SK-N-SH (cell line): ENCODE measurements around the gene MCM3AP.

Experiments
- CTCF ChIP-seq: fragments of 200-600 bp; sonication (generic); IDR thresholded peaks from 2 replicates; pipeline ENCODE4 v1.6.1; 2017; ENCODE audit warnings: antibody characterized with exemption, mild to moderate bottlenecking, moderate library complexity
- EZH2phosphoT487 ChIP-seq: fragments of 200-600 bp; sonication (generic); IDR thresholded peaks from 2 replicates; pipeline ENCODE4 v1.6.1; 2017; ENCODE audit warnings: low read depth, mixed run types, mild to moderate bottlenecking, antibody characterized with exemption, moderate library complexity, borderline replicate concordance
- NRF1 ChIP-seq: IDR thresholded peaks from 2 replicates; pipeline ENCODE4 v1.6.1; 2012; ENCODE audit warnings: low read depth, mild to moderate bottlenecking, low read length
- SIN3A ChIP-seq: IDR thresholded peaks from 2 replicates; pipeline ENCODE4 v1.6.1; 2012; ENCODE audit warnings: low read depth, mild to moderate bottlenecking, low read length, moderate library complexity, borderline replicate concordance

- TF ChIP-seq EZH2phosphoT487 (no peak), CTCF (no peak), SIN3A (no peak), NRF1 (no peak)
Observed at GRCh38 chr21:46286648-46287002, 1.2 kb upstream of the MCM3AP start.
